Gastroesophageal sphincter (tissue), 4 donors: ENCODE results near the gene RANBP10. TPM values are rescaled to one million over a fixed set of nuclear protein-coding genes. Genes with fewer than 3 reads are reported as not detected.
A peak's percentile ranks its signal among the peaks of the same experiment; 100 is the strongest.

Source experiments
- ATAC-seq: fragments of 150-250 bp; one replicate; pipeline ENCODE4 v1.9.1; 2016; ENCODE audit warnings: mild to moderate bottlenecking, moderate library complexity
- H3K27ac ChIP-seq, 4 donors: fragments of 200-600 bp; sonication (generic) in 3 of 4; 1 replicate in 3 of 4; 2 replicates in 1 of 4; pipeline ENCODE4 v1.5.1; 2016 to 2019
- H3K27me3 ChIP-seq: fragments of 200-600 bp; sonication (generic); one replicate; pipeline ENCODE4 v1.5.1; 2019
- H3K36me3 ChIP-seq, 2 donors: fragments of 200-600 bp; sonication (generic); one replicate each; pipeline ENCODE4 v1.5.1; 2019; ENCODE audit warnings: control low read depth in 1 of 2
- H3K4me1 ChIP-seq, 3 donors: fragments of 200-600 bp; sonication (generic); 1 replicate in 2 of 3; 2 replicates in 1 of 3; pipeline ENCODE4 v1.5.1; 2016 to 2019; ENCODE audit warnings: control low read depth in 2 of 3
- H3K4me3 ChIP-seq, 2 donors: fragments of 200-600 bp; sonication (generic); one replicate each; pipeline ENCODE4 v1.5.1; 2019; ENCODE audit warnings: mild to moderate bottlenecking in 1 of 2, moderate library complexity in 1 of 2
- H3K9me3 ChIP-seq, 3 donors: fragments of 200-600 bp; sonication (generic); one replicate each; pipeline ENCODE4 v1.5.1; 2017 to 2019; ENCODE audit warnings: control low read depth in 2 of 3
- CTCF ChIP-seq, 4 experiments: fragments of 200-600 bp in 2 of 4; fragments of 450-650 bp in 2 of 4; sonication (generic) in 1 of 4; IDR thresholded peaks; one replicate each; pipeline ENCODE4 v1.5.1; 2017 to 2019; ENCODE audit warnings: antibody characterized with exemption in 4 of 4, mild to moderate bottlenecking in 2 of 4, moderate library complexity in 2 of 4
- EP300 ChIP-seq: sonication (generic); formaldehyde crosslinking; IDR thresholded peaks from one replicate; pipeline ENCODE4 v1.6.1; 2017; ENCODE audit warnings: antibody characterized with exemption, mild to moderate bottlenecking
- POLR2A ChIP-seq, 2 donors: fragments of 450-650 bp; IDR thresholded peaks; one replicate each; pipeline ENCODE4 v1.6.1; 2017; ENCODE audit warnings: antibody characterized with exemption in 2 of 2, mild to moderate bottlenecking in 2 of 2, moderate library complexity in 1 of 2
- POLR2AphosphoS5 ChIP-seq: sonication (generic); formaldehyde crosslinking; IDR thresholded peaks from one replicate; pipeline ENCODE4 v1.6.1; 2017; ENCODE audit warnings: antibody characterized with exemption
- WGBS, 2 donors: methylation state at CpG; one replicate each; pipeline ENCODE4 v1.1.5; 2018; ENCODE audit warnings: low coverage in 1 of 2; 5-methylcytosine and 5-hydroxymethylcytosine counted together
- total RNA-seq, 4 donors: library from RNA; depleted of rRNA; stranded (reverse); fragments of >200 nt; gene quantifications; one replicate each; pipeline ENCODE4 v1.1.0, GENCODE V29; 2016

Gene RANBP10
- total RNA-seq, 4 donors from 2014 or later, result 6.0 to 12.3 (median 8.4) TPM

DNA sequence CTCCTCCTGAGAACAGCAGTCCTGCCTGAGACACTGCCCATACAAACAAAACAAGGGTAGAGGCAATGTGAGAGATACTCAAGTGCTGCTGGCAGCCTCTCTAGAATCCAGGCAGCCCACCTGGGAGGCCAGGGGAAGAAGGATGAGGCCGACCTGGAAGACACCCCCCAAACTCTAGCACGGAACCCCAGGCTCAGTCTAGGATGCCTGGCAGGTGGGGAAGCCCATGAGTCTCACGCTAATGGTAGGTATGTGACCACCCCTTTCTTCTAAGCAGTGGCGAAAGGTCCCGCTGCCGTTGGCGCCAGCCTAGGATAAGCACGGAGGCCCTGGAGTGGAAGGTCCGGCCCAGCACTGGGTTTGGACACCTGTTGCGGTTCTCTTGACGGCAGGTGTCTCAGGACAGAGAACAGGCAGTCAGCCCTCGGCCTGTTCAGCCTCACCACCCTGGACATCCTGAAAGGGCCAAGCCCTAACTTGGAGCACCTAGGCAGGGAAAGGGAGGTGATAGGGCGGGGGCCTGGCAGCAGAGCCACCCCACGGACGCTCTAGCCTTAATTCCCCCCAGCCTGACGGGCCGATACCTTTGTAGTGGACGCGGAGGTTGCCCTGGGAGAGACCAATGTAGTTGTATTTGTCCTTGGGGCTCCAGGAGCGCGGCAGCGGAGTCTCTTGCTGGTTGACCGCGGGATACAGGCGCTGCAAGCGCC lies 487 bp downstream of the RANBP10 start:
- no CpG with 5 or more reads among the region's 26 CpGs for WGBS, 2 donors
- Histone ChIP-seq H3K4me3 (peak overlapping the region; percentile 91 to 97), H3K27ac (peak overlapping the region; percentile 78 to 93 (median 88)), H3K4me1 (peaks cover 0 to 44% (median 16%) of the 10 kb centered on the region in 3 donors), H3K36me3 (peaks cover 0 to 30% of the 10 kb centered on the region in 2 donors), H3K27me3 (no peaks in the 10 kb centered on the region), H3K9me3 (no peaks in the 10 kb centered on the region)
- TF ChIP-seq POLR2AphosphoS5, result no peak
- no peak for TF ChIP-seq POLR2A (IDR thresholded peaks at IDR 0.05)
- no peak for TF ChIP-seq EP300
- ATAC-seq, result no peak

- Histone ChIP-seq H3K27me3 (no peaks in the 10 kb centered on the region), H3K36me3 (peaks cover 0 to 38% of the 10 kb centered on the region in 2 donors), H3K4me1 (peaks cover 0 to 53% (median 18%) of the 10 kb centered on the region in 3 donors), H3K4me3 (peak overlapping the region; percentile 91 to 97), H3K9me3 (no peaks in the 10 kb centered on the region), H3K27ac (no peak overlapping the region)
- 85 to 88% methylated on average over 2 to 3 of the region's 4 CpGs for WGBS, 2 donors
- no peak for ATAC-seq
- no peak for TF ChIP-seq POLR2A (IDR thresholded peaks at IDR 0.05)
- no peak for TF ChIP-seq CTCF (IDR thresholded peaks at IDR 0.05)
- no peak for TF ChIP-seq EP300
- TF ChIP-seq POLR2AphosphoS5, result no peak
Observed at GRCh38 chr16:67804853-67805542, 1.4 kb downstream of the RANBP10 start.

GRCh38 chr16:67803894-67804293 lies 2.5 kb downstream of the RANBP10 start:
- WGBS, 2 donors, result 87 to 89% methylated on average over 3 of the region's 3 CpGs
- H3K36me3 ChIP-seq, result peaks cover 0 to 45% of the 10 kb centered on the region in 2 donors
- H3K27ac ChIP-seq, result no peak overlapping the region
- no peaks in the 10 kb centered on the region for H3K27me3 ChIP-seq
- ATAC-seq, result no peak
- H3K4me1 ChIP-seq, result peaks cover 0 to 59% (median 19%) of the 10 kb centered on the region in 3 donors
- H3K4me3 ChIP-seq, result no peak overlapping the region
- TF ChIP-seq POLR2AphosphoS5 (no peak), POLR2A (IDR thresholded peaks at IDR 0.05) (no peak), CTCF (IDR thresholded peaks at IDR 0.05) (no peak), EP300 (no peak)
- no peaks in the 10 kb centered on the region for H3K9me3 ChIP-seq

- ATAC-seq, result no peak
- H3K36me3 ChIP-seq, result peaks cover 0 to 58% of the 10 kb centered on the region in 2 donors
- WGBS, 2 donors, result 94 to 100% methylated on average over 2 of the region's 2 CpGs
- H3K9me3 ChIP-seq, result no peaks in the 10 kb centered on the region
- H3K27me3 ChIP-seq, result no peaks in the 10 kb centered on the region
- peaks cover 0 to 52% (median 14%) of the 10 kb centered on the region in 3 donors for H3K4me1 ChIP-seq
- no peak overlapping the region for H3K27ac ChIP-seq
- no peak overlapping the region for H3K4me3 ChIP-seq
- no peak for TF ChIP-seq CTCF (IDR thresholded peaks at IDR 0.05)
- no peak for TF ChIP-seq POLR2A (IDR thresholded peaks at IDR 0.05)
- TF ChIP-seq EP300, result no peak
- no peak for TF ChIP-seq POLR2AphosphoS5
Observed at GRCh38 chr16:67801883-67802282, 4.5 kb downstream of the RANBP10 start.

DNA sequence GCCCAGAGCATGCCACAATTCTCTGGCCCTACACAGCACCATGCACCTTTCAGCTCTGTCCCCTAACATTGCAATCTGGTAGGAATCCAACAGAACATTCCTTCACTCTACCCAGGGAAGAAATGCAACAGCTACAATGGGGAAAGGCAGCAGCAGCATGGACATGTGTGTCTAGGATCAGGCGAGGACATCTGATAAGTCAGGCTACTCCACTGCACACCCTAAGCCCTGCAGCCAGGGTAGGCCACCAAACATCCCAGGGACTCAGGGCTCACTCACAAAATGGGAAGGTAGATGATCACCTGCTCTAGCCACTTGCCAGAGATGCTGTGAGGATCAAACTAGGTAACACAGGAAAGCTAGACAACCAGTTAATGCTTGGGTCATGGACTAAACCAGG lies 5.1 kb downstream of the RANBP10 start:
- H3K9me3 ChIP-seq, result no peaks in the 10 kb centered on the region
- ATAC-seq, result no peak
- 100% methylated on average over 1 of the region's 1 CpG; no CpG with 5 or more reads in 1 of the 2 donors for WGBS, 2 donors
- no peak overlapping the region for H3K4me3 ChIP-seq
- H3K27me3 ChIP-seq, result no peaks in the 10 kb centered on the region
- TF ChIP-seq CTCF (IDR thresholded peaks at IDR 0.05), result no peak
- no peak for TF ChIP-seq POLR2A (IDR thresholded peaks at IDR 0.05)
- no peak for TF ChIP-seq EP300
- no peak for TF ChIP-seq POLR2AphosphoS5
- H3K27ac ChIP-seq, result no peak overlapping the region
- peaks cover 0 to 58% of the 10 kb centered on the region in 2 donors for H3K36me3 ChIP-seq
- H3K4me1 ChIP-seq, result peaks cover 0 to 52% (median 14%) of the 10 kb centered on the region in 3 donors
